GM12891 (cell line): ENCODE results near the gene MEGF6.

Experiments
- DNase-seq: peaks from one replicate; pipeline ENCODE4 v3.0.0; 2011; ENCODE audit warnings: low spot score; ENCODE audit not compliant: insufficient read length
- FAIRE-seq: peaks from 2 replicates; lab custom pipeline; 2011; peaks lifted over from hg19 to GRCh38; lab: Jason Lieb, UNC
- PAX5 ChIP-seq: IDR thresholded peaks from 2 replicates; pipeline ENCODE4 v1.6.1; 2011; ENCODE audit warnings: low read length, moderate library complexity, mild to moderate bottlenecking; ENCODE audit not compliant: insufficient read depth, severe bottlenecking
- POLR2A ChIP-seq: IDR thresholded peaks from 2 replicates; pipeline ENCODE4 v1.6.1; 2011; ENCODE audit warnings: low read depth, low read length, control low read depth
- POLR2AphosphoS5 ChIP-seq: IDR thresholded peaks from 2 replicates; pipeline ENCODE4 v1.6.1; 2011; ENCODE audit warnings: low read depth, low read length, control low read depth
- POU2F2 ChIP-seq: IDR thresholded peaks from 2 replicates; pipeline ENCODE4 v1.6.1; 2011; ENCODE audit warnings: low read depth, mild to moderate bottlenecking, control low read depth, low read length, moderate library complexity
- SPI1 ChIP-seq: IDR thresholded peaks from 2 replicates; pipeline ENCODE4 v1.6.1; 2011; ENCODE audit warnings: low read depth, low read length, control low read depth
- TAF1 ChIP-seq: IDR thresholded peaks from 2 replicates; pipeline ENCODE4 v1.6.1; 2011; ENCODE audit warnings: low read depth, low read length, control low read depth

MEGF6 gene

DNA sequence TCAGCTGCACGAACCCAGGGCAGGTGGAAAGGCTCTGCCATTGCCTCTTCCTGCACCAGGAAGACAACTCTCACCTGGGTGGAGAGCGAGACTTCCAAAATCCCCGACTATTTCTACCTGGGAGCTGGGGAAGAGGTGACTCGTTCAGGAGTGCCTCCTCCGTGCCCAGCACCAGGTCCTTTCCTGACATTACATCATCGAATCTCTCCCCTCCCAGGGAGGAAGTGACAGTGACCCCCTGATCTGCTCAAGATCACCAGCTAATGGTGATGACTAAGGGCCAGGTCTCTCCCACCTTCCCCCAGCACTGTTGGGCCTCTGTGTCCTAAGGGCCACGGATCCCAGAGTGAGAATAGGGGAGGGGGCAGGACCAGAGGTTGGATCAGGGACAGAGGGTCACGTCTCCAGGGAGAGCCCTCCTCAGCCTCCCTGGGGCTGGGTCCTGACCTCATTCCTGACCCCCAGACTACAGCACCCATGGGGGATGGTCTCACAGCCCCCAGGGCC is 6.8 kb downstream of the MEGF6 start:
- FAIRE-seq (no peak), DNase-seq (no peak)
- TF ChIP-seq POLR2A (no peak), PAX5 (no peak), SPI1 (no peak), POLR2AphosphoS5 (no peak), TAF1 (no peak), POU2F2 (no peak)

DNA sequence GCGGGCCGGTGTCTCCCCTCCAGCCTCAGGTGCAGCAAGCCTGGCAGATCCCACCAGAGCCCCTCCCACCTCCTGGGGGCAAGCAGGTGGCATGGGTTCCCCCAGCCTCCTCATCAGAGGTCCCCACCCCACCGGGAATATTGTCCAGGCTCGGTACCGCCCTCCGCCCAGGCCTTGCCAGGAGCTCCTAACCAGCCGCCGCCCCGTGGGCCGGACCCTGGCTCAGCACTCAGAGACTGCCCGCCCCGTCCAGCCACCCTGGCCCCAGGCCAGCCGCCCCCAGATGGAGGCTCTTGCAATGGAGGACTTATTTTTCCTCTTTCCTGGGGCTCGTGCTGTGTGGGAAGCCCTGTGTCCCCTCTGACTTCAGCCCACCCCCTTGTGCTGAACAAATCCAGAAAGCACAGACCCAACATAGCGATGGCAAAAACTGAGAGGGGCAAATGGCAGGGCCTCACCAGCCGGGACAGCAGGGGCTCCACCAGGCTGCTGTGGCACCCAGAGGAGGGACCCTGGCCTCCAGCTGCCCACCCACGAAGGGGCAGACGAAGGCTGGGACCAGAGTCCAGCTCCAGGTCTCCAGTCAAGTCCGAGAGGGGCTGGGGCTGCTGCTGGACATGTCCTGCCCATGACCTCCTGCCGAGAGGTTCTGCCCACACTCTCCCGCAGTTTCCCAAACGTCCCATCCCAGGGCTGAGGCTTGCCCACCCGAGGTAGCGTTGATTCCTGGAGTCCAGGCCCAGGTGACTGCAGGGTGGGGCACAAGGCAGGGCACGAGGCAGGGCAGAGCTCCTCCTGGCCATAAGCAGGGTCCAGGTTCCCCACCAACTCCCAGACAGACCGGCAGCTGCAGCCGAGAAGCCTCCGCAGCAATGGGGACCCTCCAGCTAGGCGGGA is 7.5 kb downstream of the MEGF6 start:
- DNase-seq = no peak
- FAIRE-seq = no peak
- no peak for TF ChIP-seq TAF1
- TF ChIP-seq POLR2A = no peak
- no peak for TF ChIP-seq POLR2AphosphoS5
- no peak for TF ChIP-seq SPI1
- no peak for TF ChIP-seq PAX5
- no peak for TF ChIP-seq POU2F2

- no peak for FAIRE-seq
- TF ChIP-seq POU2F2 (no peak), POLR2A (no peak), PAX5 (no peak), POLR2AphosphoS5 (no peak), TAF1 (no peak), SPI1 (no peak)
- DNase-seq = no peak
These were observed 8.2 kb downstream of the MEGF6 start for GRCh38 chr1:3603156-3603555.

GRCh38 chr1:3602375-3602774 is 8.9 kb downstream of the MEGF6 start:
- DNase-seq (no peak), FAIRE-seq (no peak)
- TF ChIP-seq TAF1 (no peak), POLR2AphosphoS5 (no peak), POLR2A (no peak), PAX5 (no peak), SPI1 (no peak), POU2F2 (no peak)

GRCh38 chr1:3601743-3602142 is 9.6 kb downstream of the MEGF6 start:
- TF ChIP-seq PAX5 (no peak), POU2F2 (no peak), POLR2AphosphoS5 (no peak)
- no peak for FAIRE-seq
- DNase-seq = no peak

GRCh38 chr1:3600354-3600753 is 11.0 kb downstream of the MEGF6 start:
- TF ChIP-seq POLR2A = no peak
- no peak for TF ChIP-seq TAF1
- no peak for TF ChIP-seq SPI1
- TF ChIP-seq PAX5 = no peak
- TF ChIP-seq POU2F2 = no peak
- no peak for TF ChIP-seq POLR2AphosphoS5
- FAIRE-seq (no peak), DNase-seq (no peak)

DNA sequence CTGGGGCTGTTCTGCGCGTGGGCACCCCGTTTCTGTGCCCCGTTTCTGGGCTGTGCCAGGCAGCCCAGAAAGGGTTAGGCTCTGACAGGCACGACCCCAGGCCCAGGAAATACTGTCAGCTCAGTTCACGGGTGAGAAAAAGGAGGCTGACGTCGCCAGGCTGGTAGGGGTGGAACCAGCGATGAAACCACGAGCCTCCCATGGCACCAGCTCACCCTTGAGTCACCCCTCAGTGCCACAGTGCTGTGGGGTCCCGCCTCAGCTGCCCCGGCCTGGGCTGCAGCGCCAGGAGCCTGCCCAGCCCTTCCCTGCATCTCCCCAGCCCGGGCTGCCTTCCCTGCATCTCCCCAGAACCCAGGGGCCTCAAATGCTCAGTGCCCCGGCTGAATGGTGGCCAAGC is 11.5 kb downstream of the MEGF6 start:
- no peak for TF ChIP-seq POLR2A
- TF ChIP-seq TAF1 = no peak
- no peak for TF ChIP-seq PAX5
- TF ChIP-seq POU2F2 = no peak
- no peak for TF ChIP-seq POLR2AphosphoS5
- no peak for TF ChIP-seq SPI1
- DNase-seq = no peak
- no peak for FAIRE-seq

DNA sequence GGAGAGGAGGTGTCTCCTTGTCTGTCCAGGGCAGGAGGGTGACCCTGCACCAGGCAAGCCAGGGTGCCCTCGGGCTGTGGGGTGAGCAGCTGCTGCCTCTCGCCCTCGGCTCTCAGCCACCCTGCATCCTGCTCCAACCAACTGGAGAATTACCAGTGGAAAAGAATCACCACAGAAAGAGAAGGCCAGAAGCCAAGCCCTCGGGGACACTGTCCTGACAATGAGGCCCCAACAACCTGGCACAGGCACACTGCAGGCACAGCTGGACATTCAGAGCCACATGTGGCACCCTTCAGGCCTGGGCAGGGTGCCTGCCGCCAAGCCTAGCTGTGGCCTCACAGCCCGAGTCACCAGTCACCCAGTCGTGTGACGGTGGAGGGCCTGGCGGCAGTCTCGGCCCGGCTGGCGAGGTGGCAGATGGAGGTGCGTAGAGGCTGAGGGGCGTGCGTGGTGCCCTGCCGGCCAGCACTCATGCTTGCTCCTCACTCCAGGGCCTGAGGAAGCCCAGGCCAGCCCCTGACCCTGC is 12.0 kb downstream of the MEGF6 start:
- no peak for TF ChIP-seq POLR2AphosphoS5
- no peak for TF ChIP-seq SPI1
- TF ChIP-seq PAX5 = no peak
- no peak for TF ChIP-seq POLR2A
- no peak for TF ChIP-seq POU2F2
- TF ChIP-seq TAF1 = no peak
- DNase-seq (no peak), FAIRE-seq (no peak)

GRCh38 chr1:3598522-3599285 is 12.6 kb downstream of the MEGF6 start:
- no peak for DNase-seq
- FAIRE-seq = no peak
- TF ChIP-seq POU2F2 (no peak), POLR2A (no peak), SPI1 (no peak), PAX5 (no peak), POLR2AphosphoS5 (no peak)
